NCI-H82 (cell line): ENCODE measurements around the gene RNF26.

Source experiments
- DNase-seq: peaks from one replicate; lab custom pipeline; 2025; lab: John Stamatoyannopoulos, UW

RNF26 gene

DNA sequence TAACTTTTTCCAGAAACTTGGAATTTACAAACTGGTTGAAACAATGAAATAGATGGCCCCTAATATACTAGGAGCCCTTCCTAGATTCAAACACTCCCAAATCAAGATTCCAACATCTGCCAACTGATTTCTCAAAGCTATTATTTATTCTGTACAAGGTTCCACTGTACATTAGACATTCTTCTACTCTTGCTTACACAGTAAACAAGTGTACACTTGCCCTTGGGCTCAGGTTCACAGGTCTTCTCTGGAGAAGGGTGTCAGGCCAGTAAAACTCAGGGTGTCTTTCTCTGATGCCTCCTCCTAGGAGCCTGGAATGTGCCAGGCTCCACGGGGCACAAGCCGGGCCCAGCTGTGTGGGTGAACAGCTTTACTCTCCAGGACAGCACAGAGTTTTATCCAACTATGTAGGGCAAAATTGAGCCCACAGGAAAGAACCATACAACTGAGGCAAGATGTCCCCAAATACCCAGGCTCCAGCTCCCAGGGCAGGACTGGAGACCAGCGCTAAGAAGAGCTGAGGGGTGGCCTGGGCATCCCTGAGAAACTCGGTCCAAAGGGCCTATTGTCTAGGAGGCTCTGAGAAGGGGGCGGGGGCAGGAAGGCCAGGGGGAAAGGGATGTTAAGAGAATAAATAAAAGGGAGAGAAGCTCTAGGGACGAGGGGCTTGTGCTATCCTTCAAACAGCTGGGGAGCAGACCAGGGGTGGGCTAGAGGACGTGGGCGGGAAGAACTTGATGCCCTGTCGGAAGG, 20.9 kb downstream of the RNF26 start:
- DNase-seq = no peak

DNA sequence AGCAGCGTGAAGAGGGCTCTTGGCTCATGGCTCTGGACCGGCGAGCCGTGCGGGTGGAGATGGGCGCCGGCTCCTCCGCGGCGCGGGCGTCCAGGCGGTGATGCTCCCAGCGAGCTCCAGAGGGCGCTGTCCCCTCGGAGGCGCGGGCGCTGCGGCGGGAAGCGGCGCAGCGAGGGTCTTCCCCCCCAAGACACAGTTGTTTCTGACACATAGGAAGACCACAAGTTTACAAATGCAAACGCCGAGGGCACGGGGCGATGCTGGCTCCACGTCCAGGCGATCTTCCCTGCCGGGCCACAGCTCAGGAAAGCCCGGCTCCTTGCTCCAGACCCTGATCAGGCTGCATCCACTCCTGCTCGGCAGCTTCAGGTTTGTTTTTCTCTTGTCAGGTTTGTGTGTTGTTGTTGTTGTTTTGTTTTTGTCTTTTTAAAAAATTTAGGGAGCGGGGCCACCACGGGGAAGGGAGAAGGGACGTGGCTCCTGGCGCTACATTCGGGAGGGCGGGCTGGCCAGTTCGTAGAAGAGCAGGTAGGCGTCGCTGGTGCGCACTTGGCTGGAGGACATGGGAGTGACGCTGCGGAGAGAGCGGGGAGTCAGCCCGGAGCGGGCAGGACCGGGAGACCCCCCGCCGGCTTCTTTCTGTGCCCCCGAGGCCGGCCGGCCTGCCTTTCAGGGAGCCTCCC, 22.2 kb downstream of the RNF26 start:
- DNase-seq = no peak

DNA sequence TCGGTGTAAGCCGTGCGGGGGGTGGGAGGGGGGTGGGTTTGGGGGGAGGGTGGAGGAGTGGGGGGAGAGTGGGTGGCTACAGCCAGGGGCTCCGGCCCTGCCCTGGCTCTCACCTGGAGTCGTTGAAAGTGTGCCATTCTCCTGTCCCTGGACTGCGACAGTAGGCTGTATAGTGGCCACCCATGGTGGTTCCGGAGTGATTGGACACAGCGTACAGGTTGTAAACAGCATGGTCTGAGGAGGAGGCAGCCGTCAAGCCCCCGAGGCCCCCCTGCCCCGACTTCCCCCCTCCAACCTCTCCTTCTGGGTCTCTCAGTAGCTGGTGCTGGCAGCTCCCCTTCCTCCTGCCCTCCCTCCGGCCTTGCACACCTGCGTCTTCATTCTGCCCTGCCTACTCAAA, 22.7 kb downstream of the RNF26 start:
- DNase-seq = no peak

DNA sequence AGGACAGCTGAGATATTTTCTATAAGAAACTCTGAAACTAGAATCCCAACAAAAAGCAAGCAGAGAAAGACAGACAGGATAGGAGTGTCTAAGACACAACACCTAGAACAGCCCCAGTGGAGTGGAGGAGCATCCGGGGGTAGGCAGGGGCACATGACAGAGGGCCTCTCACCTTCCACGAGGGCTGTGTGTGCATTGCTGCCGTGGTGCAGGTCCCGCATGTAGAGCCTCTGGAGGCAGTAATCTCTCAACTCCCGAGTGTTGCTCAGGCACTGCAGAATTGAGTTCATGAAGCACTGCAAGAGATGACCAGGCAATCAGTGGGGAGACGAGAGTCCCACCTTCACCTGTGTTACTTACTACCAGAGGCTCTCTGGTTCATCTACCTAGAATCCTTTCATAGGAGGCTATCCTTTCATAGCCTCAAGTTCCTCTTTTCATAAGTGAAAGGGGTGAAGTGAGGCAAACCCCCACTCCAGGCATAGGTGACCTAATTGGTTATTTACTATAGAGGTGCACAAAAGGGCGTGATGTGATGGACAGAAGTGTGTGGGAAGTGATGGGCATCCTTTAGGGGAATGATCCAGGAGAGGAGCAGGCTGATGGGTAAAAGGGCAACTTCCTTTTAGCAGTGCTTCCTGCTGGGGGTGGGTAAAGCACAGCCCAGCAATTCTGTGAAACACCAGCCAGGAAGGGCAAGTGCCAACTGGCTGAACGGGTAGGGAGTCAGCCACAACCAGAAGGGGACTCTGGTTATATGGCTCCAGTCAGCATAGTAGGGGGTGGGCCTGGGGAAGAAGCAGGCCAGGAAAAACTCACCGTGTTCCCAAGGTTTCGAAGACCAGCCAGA, 25.3 kb downstream of the RNF26 start:
- no peak for DNase-seq

DNA sequence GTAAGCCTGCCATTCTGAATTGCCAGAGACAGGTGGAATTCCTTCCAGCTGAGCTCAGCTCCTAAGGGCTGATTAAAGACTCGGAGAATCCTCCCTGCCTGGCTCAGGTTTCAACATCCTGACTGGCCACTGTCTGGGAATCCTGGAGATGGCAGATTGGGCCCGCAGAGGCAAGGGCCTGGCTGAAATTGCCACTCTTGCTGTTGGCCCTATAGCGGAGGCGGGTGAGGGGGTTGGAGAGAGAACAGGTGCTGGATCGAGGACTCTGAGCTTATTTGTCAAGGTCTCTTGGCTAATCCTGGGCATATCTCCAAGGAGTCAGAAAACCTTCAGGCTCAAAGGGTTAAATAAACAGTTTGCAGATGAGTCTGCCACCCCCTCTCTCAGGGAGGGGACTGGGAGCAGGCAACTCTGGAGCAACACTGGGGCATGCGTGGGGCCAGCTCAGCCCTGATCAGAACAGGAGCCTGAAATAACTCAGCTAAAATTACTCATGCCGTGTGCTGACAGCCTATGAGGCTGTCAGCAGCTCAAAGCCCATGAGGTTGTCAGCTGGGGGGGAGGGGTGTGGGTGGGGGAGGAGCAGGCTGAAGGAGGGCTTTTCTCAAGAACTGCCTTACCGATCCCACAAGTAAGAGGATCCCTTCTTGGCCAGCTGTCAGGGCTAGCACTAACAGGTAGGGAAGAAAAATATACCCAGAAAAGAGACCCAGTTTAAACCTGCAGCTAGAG, 26.9 kb downstream of the RNF26 start:
- peak; percentile 97 for DNase-seq

DNA sequence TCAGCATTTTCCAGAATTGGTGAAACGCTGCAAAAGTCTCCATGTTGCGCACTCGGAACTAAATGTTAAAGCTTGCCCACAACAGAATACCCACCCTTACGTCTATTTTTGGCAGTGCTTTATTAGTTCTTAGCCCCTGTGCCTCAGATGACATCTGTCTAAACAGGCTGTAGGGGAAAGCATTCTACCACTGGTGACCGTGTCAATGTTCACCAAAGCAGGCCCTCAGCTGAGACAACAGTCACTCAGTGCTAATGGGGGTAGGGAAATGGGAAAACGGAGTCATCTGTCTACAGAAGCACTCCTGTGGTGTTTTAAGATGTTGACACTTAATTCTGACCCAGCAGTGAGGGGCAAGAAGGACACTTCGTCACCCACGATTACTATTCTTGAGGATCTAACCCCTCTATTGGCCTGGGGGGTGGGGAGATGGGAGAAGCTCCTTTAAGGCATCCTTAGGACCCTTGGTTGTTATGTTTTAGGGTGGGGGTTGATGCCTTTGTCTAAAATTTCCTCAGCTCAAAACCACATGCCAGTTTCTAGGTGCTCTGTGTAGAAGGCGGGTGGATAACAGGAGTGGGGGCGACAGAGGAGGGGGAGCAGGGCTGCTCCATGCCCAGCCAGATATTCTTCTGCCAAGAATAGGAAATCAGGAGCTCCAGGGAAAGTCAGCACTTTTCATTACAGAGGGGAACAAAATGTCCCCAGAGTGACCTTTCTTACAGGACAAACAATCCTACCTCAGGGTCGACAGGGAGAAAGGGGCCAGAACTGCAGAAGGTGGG, 27.8 kb downstream of the RNF26 start:
- peak; percentile 45 for DNase-seq

DNA sequence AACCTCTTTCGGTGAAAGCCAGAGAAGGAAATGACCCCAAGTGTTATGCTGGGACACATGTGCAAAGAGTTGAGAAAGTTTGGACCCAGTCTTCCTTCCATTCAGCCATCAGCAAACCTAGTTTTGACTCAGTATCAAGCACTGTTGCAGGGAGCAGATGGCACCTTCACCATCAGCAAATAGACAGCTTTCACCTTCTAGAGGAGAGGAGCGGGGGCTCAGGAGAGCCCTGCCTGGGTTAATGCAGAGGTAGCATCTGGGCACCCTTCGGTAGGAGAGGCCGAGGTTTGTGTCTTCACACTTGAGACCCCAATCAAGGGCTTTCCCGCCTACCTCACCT, 28.4 kb downstream of the RNF26 start:
- DNase-seq = peak; percentile 60

DNA sequence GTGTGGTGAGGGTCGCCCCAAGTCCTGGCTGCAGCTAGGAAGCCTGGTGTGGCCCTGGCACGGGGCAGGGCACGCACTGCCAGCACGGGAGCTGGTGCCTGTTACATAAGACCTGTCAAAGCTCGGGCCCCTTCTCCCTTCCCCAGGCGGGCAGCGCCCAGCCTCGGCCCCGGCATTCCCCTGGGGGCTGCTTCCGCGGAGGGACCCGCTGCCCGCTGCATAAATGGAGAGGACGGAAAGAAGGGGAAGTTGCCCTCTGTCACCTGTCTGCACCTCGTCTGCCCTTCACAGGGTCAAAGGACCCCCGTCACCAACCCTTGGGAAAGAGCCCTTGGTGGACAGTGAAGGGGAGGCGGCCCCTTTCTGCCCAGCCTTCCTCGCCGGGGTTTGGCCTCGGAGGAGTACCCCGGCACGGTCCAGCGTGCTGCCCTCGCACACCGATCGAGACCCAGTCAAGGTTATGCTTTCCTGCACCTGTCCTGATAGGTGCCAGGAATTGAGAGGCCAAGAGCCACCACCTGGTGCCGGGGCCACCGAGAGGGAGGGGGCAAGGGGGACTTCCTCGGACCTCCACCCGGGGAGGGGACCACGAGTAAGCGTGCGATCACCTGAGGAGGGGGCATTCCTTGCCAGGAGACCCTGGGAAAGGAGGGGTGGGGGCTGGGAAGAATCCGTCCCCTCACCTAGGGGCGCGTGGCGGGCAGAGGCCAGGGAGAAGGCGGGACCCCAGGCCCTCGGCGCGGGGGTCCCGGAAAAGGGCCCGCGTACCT, 28.9 kb downstream of the RNF26 start:
- DNase-seq = no peak

DNA sequence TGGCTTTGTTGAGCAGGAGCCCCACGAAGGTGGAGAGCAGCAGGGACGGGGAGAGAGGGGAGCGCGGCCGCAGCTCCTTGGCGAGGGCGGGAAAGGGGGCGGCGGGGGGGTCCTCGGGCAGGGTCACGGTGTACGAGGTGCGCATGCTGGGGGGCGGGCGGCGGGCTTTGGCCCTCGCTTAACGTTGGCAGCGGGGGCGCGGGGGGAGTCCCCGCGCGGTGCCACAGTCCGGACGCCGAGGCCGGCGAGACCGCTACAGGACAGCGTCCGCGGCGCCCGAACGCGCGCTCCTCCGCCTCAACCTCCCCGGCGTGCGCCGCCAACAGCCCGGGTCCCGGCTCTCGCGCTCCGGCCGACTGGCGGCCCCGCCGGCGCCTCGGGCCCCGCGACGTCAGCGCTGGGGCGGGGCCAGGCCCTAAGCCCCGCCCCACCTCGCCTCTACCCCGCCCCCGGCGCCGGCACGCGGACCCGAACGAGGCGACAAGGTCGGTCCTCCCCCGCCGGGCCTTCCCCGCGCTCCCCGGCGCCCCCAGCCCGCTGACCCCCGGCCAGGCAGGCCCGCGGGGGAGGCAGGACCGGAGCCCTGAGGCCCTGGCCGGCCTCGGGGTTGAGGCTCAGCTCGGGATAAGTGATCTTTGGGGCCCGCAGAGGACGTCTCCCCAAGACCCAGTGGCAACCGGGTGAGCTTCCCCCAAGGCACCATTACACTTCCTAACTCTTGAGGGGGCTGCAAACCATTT, 29.7 kb downstream of the RNF26 start:
- peak; percentile 72 for DNase-seq

DNA sequence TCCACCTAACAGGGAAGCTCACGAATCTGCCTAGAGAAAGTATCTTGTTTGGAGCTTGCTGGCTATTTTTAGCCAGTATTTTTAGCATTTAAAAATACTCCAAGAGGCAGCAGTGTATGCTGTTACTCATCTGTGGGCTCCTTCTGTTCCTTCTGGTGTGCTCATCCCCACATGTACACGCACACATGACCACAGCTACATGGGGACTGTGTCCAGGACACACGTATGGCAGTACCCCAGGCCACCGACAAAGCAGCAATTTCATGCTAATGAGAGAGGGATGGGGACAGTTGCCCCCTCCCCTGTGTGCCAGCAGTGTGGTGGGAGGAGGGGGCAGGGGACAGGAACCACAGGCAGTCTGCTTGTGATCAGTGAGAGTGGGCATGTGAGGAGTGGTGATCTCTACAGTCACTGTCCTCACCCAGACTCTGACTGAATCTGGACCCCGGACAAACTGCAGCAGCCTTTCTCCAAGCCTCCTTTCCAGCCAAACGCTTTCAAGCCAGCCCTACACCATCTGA, 30.8 kb downstream of the RNF26 start:
- DNase-seq = peak; percentile 35

DNA sequence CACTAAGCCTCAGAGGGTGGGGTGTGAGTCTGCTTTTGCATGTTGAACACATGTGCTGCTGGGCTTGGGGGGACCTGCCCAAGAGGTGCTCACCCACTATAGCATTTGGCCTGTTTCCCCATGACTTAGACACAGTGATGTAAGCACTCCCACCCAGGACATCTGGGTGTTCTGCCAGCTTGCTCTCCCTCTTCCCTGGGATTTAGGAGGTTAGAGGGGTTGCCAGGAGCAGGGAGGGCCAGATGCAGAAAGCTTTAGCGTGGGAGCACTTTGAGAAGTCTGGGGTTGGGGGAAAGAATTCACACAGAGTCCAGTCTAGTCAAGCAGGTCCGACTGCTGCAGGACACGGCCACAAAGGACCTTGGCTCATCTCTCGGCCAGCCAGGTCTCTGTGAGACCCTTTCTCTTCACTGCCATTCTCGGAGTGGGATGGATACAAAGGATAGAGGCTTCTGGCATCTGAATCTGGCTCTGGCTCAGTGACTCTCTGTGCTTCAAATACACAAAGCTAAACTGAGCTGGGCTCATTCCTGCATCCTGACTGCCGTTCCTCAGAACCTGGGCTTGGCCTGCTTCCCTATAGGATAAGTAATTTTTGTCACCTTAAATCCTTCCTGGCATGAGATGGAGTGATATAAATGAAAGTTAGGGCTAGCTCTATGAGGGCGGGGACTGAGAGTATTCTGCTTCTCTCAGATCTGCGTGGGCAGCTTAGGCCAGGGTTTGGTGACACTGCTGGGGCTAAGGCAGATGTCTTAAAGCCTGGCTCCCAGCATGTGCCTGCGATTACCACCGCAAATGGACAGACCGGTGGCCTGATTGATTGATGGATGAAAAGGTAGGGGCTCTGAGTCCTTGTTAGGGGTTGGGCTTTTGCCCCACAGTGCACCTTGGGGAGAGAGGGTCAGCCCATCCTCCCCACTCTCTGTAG, 32.6 kb downstream of the RNF26 start:
- DNase-seq = peak; percentile 66

DNA sequence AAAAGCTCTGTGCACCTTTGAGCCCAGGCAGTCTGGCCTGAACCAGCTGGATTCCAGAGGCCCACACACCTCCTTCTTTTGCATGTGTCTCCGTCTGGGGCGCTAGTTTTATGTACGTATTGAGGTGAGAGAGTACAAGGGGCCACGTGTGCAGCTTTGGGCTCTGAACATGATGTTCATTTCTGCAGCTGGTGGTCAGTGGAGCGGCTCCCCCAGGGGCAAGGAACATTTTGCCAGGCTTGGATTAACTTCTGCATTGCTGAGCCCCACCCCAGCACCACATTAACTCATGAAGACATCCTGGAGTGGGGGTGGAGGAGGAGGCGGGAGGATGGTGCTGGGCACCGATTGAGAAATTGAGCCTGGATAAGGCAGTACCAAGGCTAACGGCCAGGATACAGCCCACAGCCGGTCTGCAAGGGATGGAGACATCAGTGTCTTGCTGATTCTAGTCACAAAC, 33.4 kb downstream of the RNF26 start:
- DNase-seq = no peak

DNA sequence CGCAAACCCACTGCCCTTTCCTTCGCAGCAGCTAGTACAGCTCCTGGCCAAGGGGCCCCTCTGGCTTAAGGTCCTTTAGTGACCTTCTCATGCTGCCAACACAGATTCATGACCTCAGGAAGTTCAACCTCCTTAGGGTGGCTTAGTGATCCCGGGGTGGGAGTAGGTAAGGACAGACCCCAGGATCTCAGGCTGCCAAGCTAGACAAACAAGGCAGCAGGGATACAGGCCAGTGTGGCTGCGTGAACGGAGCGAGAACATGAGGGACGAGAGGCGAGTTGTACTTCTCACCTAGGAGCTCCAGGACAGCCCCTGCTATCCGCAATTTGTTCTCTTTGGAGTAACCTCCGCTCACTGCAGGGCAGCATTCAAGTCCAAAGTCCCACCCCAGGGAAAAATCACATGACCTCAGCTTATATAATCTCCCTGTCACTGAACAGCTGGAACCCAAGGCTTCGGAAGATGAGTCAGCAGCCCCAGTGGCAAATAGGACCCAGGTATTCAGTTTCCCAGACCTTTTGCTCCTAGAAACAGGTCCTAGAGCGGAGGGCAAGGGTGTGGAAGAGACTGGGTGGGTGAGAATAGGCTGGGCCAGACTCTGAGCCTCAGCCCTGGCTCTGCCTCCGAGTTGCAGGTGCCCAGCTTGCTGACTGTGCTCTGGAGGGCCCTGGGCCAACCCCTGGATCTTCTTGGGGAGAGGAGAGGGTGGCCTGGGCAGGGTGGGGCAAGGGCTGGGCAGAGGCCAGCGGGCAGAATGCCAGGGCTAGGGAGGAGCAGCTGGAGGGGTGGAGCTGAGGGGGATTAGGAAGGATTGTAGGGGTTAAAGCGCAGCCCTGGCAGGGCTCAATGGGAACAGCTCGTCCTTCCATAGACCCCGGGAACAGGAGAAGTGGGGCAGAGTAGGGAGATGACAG, 34.1 kb downstream of the RNF26 start:
- peak; percentile 94 for DNase-seq

DNA sequence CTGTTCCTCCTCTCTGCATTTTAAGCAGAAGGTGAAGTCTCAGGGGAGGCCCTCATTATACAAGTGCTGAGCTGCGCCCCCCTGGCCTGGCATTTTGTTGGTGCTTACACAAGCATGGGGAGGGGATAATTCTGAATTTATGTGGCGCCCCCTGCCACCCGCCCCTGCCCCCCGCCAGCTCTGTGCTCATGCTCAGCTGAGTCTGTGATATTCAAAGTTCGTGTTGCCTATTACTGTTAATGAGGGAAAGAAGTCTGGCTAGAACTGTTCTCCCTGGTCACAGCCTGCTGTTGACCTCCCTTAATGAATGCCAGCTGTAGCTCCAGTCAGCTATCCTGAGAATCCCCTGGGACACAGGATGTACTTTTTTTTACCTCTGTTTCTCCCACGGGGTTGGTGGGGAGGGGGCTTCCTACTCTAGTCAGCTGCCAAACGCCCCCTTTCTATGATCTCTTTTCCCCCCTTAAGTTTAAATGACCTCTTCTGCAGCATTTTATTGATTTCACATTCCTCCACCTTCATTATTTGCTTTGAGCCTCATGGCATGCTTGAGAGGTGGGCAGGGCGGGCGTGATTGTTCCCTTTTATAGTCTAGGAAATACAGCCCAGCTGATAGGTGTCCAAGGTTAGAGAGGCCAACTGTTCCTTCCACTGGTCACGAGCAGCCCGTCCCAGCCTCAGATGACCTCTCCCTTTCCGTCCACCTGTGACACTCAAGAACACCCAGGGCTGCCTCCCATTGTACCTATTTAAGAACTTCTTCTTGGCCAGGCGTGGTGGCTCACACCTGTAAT, 35.0 kb downstream of the RNF26 start:
- peak; percentile 66 for DNase-seq

DNA sequence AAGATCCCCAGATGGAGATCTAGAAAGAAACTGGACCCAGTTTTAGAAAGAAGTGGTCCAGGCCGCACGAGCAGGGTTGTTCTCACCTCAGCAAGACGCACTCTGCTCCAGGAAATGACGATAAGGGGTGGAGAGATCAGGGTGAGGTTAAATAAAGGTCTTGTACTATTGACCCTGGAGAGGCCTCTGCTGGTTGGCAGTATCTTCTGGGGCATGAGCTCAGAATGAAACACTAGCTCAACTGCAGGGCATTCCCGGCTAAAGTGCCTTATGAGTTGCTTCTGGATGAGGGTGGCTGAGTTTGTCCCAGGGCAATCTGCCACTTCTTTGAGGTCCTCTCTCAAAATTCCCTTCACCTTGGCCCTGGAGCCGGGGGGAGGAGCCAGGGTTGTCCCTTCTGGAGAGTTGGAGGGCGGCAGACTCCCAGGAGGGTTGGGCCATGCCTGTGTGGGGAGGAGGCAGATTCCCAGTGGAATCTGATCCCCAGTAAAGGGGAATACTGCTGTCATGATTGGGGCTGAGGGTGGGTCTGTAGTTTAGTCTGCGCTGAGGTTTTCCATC, 36.2 kb downstream of the RNF26 start:
- peak; percentile 68 for DNase-seq

DNA sequence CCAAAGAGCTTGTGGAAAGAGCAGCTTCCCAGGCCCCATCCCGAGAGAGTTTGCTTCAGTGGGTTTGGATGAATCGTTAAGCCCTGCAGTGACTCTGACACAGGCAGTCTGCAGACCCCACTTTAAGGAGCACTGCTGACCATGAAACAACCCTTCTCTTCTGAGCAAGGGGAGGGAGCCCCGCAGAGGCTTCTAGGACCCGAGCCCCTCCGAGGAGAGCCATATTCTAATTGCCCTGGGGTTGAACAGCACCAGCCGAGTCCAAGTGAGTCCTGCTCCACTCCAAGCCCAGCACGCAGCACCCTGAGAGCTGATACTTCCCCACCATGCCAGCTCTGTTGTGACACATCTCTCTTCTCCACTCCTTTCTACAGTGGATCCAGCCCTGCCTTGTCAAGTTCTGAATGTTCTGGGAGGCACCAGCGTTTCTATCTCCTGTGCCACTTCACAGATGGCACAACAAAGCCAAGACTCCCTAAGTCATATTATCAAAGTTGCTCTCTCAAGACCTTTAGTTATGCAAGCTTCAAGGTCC, 36.8 kb downstream of the RNF26 start:
- no peak for DNase-seq
